ENCODE measurements around the gene ME3. TPM values are rescaled to one million over a fixed set of nuclear protein-coding genes. Genes with fewer than 3 reads are reported as not detected.

The ME3 gene
- total RNA-seq, 4 donors from 2014 or later, result 1.9 to 18.3 (median 5.6) TPM

DNA sequence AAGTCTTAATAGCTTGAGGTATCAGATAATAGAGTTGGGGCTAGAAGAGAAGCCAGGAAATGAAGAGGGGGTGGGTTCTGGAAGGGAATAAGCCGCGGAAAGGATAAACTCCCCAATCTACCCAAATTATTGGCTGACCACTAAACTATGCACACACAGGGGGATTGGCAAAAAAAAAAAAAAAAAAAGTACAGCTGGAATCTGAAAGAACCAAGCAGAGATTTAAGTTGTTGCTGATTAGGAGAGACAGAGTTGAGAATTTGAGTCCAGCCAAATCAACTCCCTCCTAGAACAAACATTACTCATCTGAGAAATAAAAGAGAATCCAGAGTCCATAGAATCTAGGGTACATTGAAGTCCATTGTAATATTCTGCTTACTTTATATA, 162.8 kb downstream of the ME3 start:
- no peak for TF ChIP-seq CTCF (IDR thresholded peaks at IDR 0.05)
- TF ChIP-seq POLR2A (IDR thresholded peaks at IDR 0.05), result no peak
- Histone ChIP-seq H3K27ac (no peak overlapping the region), H3K9me3 (no peaks in the 10 kb centered on the region), H3K4me3 (no peak overlapping the region), H3K36me3 (no peaks in the 10 kb centered on the region), H3K4me1 (peaks cover 0 to 5% (median 0%) of the 10 kb centered on the region in 3 donors), H3K27me3 (no peaks in the 10 kb centered on the region)
- no peak for DNase-seq
- 0 to 3% methylated on average over 2 of the region's 2 CpGs for WGBS, 2 donors
- intact Hi-C loops (cut with DNase I), result no loop called here

DNA sequence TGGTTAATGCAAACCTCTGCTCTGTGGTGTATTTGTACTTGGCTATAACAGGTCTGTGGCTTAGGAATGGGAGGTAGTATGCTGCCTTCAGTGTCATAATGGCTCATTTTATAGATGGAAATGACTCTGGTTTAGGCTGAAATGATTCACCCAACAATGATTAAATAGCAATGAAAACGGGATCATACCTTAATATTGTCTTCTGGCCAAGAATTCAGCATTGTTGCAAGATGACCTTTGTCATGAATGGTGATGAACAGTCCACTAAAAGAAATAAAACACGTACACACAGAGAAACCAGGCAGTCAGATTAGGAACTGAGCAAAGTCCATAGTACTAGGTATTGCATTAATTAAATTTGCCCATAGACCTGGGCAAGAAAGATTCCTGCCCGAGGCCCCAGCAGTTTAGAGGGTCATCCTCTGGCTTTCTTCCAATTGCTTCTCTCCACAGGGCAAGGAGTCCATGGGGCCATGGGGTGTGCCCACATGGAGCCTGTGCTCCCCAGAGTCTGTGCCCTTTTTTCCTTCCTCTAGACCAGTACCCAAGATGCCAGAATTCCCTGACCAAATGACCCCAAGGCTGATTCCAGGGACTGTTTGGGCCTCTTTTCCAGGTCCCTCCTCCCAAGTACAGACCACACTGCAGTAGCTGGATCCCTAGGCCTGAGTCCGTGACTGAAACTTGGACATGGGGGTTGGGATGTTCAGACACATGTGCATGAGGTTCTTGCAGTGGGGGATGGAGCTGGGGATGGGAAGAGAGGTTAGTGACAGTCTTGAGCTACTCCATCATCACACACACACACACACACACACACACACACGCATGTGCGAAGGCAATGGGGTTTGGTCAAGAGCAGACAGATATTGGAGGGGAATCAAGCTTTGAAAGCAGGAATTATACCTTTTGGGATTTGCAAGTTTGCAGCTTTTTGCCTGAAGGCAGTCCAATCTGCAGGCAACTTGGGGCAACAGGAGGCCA, 163.5 kb downstream of the ME3 start:
- H3K27ac ChIP-seq, result no peak overlapping the region

DNA sequence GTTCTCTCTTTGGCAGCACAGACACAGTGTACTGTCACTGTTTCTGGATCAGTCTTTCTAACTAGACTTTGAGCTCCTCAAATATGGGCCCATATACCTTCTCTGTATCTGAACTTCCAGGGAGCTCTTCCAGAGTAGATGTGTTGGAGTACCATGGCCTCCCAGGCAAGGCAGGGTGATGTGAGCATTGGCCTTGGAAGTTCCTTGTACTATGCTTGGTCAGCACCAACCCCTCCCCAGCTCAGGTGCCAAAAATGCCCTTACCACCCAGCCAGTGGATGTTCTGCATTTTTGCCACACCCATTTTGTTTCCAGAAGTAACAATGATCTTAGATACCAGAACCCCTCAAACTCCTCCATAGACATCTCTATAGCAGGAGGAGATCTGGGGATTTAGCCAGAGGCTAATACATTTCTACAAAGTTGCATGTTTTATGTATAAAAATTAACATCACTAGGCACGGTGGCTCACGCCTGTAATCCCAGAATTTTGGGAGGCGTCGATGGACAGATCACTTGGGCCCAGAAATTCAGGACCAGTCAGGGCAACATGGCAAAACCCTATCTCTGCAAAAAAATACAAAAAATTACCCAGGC, 165.1 kb downstream of the ME3 start:
- TF ChIP-seq CTCF (IDR thresholded peaks at IDR 0.05) (no peak), POLR2A (IDR thresholded peaks at IDR 0.05) (no peak)
- H3K27me3 ChIP-seq, result no peaks in the 10 kb centered on the region
- peaks cover 0 to 15% (median 0%) of the 10 kb centered on the region in 3 donors for H3K4me1 ChIP-seq
- H3K27ac ChIP-seq, result no peak overlapping the region
- H3K9me3 ChIP-seq, result no peaks in the 10 kb centered on the region
- intact Hi-C loops (cut with DNase I), result no loop called here
- H3K36me3 ChIP-seq, result no peaks in the 10 kb centered on the region
- no peak overlapping the region for H3K4me3 ChIP-seq
- DNase-seq, result no peak
- WGBS, 2 donors, result 89 to 97% methylated on average over 4 of the region's 4 CpGs

More for the DNA sequence above, 163.5 kb downstream of the ME3 start:
- 26 to 76% methylated on average over 4 of the region's 6 CpGs for WGBS, 2 donors
- H3K4me1 ChIP-seq, result peaks cover 0 to 6% (median 0%) of the 10 kb centered on the region in 3 donors
- TF ChIP-seq CTCF (IDR thresholded peaks at IDR 0.05), result no peak
- TF ChIP-seq POLR2A (IDR thresholded peaks at IDR 0.05), result no peak
- intact Hi-C loops (cut with DNase I), result no loop called here
- DNase-seq, result no peak
- H3K4me3 ChIP-seq, result no peak overlapping the region
- H3K27me3 ChIP-seq, result no peaks in the 10 kb centered on the region
- H3K36me3 ChIP-seq, result no peaks in the 10 kb centered on the region
- no peaks in the 10 kb centered on the region for H3K9me3 ChIP-seq

- Histone ChIP-seq H3K27ac (no peak overlapping the region), H3K27me3 (no peaks in the 10 kb centered on the region), H3K4me3 (no peak overlapping the region), H3K9me3 (no peaks in the 10 kb centered on the region), H3K36me3 (no peaks in the 10 kb centered on the region), H3K4me1 (peaks cover 0 to 14% (median 0%) of the 10 kb centered on the region in 3 donors)
- no peak for TF ChIP-seq POLR2A (IDR thresholded peaks at IDR 0.05)
- no peak for TF ChIP-seq CTCF (IDR thresholded peaks at IDR 0.05)
- no peak for DNase-seq
- WGBS, 2 donors, result 92 to 93% methylated on average over 2 to 3 of the region's 3 CpGs
- intact Hi-C loops (cut with DNase I), result no loop called here
Measured at GRCh38 chr11:86506235-86506634, 166.2 kb downstream of the ME3 start.

DNA sequence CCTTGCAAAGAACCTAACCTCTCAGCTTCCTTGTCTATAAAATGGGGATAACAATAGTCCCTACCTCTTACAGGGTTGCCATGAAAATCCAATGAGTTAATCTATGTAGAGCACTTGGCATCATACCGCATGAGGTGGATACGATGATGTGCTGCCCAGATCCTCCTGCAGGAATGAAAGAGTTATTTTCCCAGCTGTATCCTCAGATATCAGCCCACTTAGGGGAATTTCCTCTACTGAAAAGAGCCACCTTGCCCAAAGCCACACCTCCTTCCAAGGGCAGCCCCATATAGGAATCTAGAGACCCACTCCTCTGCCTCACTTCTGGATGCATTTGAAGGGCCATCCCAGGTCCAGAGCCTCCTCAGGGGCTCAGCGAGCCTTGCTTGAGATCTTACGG, 169.3 kb downstream of the ME3 start:
- Histone ChIP-seq H3K36me3 (no peaks in the 10 kb centered on the region), H3K27me3 (no peaks in the 10 kb centered on the region), H3K4me1 (peaks cover 0 to 11% (median 0%) of the 10 kb centered on the region in 3 donors), H3K9me3 (no peaks in the 10 kb centered on the region), H3K27ac (peak overlapping the region in 2 of 4 donors; percentile 6 to 25), H3K4me3 (no peak overlapping the region)
- WGBS, 2 donors, result 82 to 94% methylated on average over 4 of the region's 4 CpGs
- no peak for DNase-seq
- intact Hi-C loops (cut with DNase I), result no loop called here
- no peak for TF ChIP-seq CTCF (IDR thresholded peaks at IDR 0.05)
- no peak for TF ChIP-seq POLR2A (IDR thresholded peaks at IDR 0.05)
